OCI-LY1 (cell line): ENCODE measurements around the gene HOMER2.

Experiments used
- H2AFZ ChIP-seq: fragments of 200-600 bp; sonication (generic), shearing (Covaris generic); 2 replicates; pipeline ENCODE4 v1.6.0; 2014; ENCODE audit warnings: antibody characterized with exemption, mild to moderate bottlenecking, low read length
- H3F3A ChIP-seq: fragments of 200-600 bp; sonication (generic), shearing (Covaris generic); 2 replicates; pipeline ENCODE4 v1.6.0; 2014; ENCODE audit warnings: mild to moderate bottlenecking, antibody characterized with exemption, low read length, moderate library complexity; ENCODE audit not compliant: insufficient read depth
- H3K27ac ChIP-seq: fragments of 200-600 bp; sonication (generic); 2 replicates; pipeline ENCODE4 v1.5.1; 2014; ENCODE audit warnings: low read length, mixed run types, mild to moderate bottlenecking, low read depth; ENCODE audit not compliant: poor library complexity, severe bottlenecking
- H3K27me3 ChIP-seq: fragments of 200-600 bp; sonication (generic); 2 replicates; pipeline ENCODE4 v1.6.0; 2014; ENCODE audit warnings: antibody characterized with exemption, mild to moderate bottlenecking, low read length, moderate library complexity; ENCODE audit not compliant: insufficient read depth
- H3K36me3 ChIP-seq: fragments of 200-600 bp; sonication (generic); 2 replicates; pipeline ENCODE4 v1.6.1; 2014; ENCODE audit warnings: mild to moderate bottlenecking, antibody characterized with exemption, low read length, moderate library complexity, mixed read lengths; ENCODE audit not compliant: insufficient read depth
- H3K4me1 ChIP-seq: fragments of 200-600 bp; sonication (generic); 2 replicates; pipeline ENCODE4 v1.5.1; 2014; ENCODE audit warnings: mild to moderate bottlenecking, low read length, moderate library complexity; ENCODE audit not compliant: insufficient read depth, severe bottlenecking
- H3K4me2 ChIP-seq: fragments of 200-600 bp; sonication (generic), shearing (Covaris generic); 2 replicates; pipeline ENCODE4 v1.6.1; 2014; ENCODE audit warnings: low read length
- H3K4me3 ChIP-seq: fragments of 200-600 bp; sonication (generic); 2 replicates; pipeline ENCODE4 v1.5.1; 2014; ENCODE audit warnings: low read length, low read depth, mild to moderate bottlenecking, mixed read lengths; ENCODE audit not compliant: poor library complexity, severe bottlenecking
- H3K79me2 ChIP-seq: fragments of 200-600 bp; shearing (Covaris generic); 2 replicates; pipeline ENCODE4 v1.6.1; 2016; ENCODE audit warnings: mixed run types, low read length, mixed read lengths; ENCODE audit not compliant: insufficient read depth
- H3K9ac ChIP-seq: fragments of 200-600 bp; sonication (generic), shearing (Covaris generic); 2 replicates; pipeline ENCODE4 v1.6.1; 2014; ENCODE audit warnings: mild to moderate bottlenecking, low read length, mixed read lengths
- H3K9me2 ChIP-seq: fragments of 200-600 bp; sonication (generic), shearing (Covaris generic); 2 replicates; pipeline ENCODE4 v1.6.1; 2014; ENCODE audit warnings: low read depth, mild to moderate bottlenecking, low read length, mixed read lengths
- H3K9me3 ChIP-seq: fragments of 200-600 bp; shearing (Covaris generic); 2 replicates; pipeline ENCODE4 v1.6.1; 2014; ENCODE audit warnings: low read length, mixed read lengths
- H4K20me1 ChIP-seq: fragments of 200-600 bp; sonication (generic), shearing (Covaris generic); 2 replicates; pipeline ENCODE4 v1.6.0; 2016; ENCODE audit warnings: mild to moderate bottlenecking, low read length; ENCODE audit not compliant: insufficient read depth
- EZH2 ChIP-seq: fragments of 200-600 bp; sonication (generic), shearing (Covaris generic); IDR thresholded peaks from 2 replicates; pipeline ENCODE4 v1.8.0; 2017; ENCODE audit warnings: borderline replicate concordance, mixed run types, mild to moderate bottlenecking, antibody characterized with exemption, low read length, moderate library complexity, mixed read lengths
- TF ChIP-seq, protein P1 (sequence below): fragments of 200-600 bp; sonication (generic), shearing (Covaris generic); IDR thresholded peaks from 2 replicates; pipeline ENCODE4 v1.5.1; 2017; ENCODE audit warnings: mild to moderate bottlenecking, antibody characterized with exemption, low read length, moderate library complexity, mixed read lengths

Gene HOMER2

DNA sequence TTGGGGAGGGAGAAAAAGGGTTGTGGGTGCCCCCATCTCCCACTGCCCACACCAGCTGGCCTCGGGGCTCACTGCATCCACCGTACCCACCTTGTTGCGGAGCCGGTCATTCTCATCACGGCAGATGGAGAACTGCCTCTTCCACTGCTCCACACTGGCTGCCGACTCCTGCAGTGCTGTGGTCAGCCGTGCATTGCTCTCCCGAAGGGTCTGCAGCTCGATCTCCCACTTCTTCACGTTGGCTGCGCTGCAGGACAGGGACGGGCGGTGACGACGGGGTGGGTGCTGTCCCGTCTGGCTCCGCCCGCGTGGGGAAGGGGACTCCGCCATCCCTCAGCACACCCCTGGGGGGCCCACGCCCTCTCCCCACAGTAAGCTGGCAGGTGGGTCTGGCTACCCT lies 98.0 kb downstream of the HOMER2 start:
- H3F3A ChIP-seq: no peaks in the 10 kb centered on the region
- H4K20me1 ChIP-seq: no peaks in the 10 kb centered on the region
- no peak overlapping the region for H3K9ac ChIP-seq
- H3K79me2 ChIP-seq: no peaks in the 10 kb centered on the region
- H3K4me1 ChIP-seq: peaks cover 48% of the 10 kb centered on the region
- no peak overlapping the region for H2AFZ ChIP-seq
- no peak for TF ChIP-seq EZH2
- TF ChIP-seq, protein P1, sequence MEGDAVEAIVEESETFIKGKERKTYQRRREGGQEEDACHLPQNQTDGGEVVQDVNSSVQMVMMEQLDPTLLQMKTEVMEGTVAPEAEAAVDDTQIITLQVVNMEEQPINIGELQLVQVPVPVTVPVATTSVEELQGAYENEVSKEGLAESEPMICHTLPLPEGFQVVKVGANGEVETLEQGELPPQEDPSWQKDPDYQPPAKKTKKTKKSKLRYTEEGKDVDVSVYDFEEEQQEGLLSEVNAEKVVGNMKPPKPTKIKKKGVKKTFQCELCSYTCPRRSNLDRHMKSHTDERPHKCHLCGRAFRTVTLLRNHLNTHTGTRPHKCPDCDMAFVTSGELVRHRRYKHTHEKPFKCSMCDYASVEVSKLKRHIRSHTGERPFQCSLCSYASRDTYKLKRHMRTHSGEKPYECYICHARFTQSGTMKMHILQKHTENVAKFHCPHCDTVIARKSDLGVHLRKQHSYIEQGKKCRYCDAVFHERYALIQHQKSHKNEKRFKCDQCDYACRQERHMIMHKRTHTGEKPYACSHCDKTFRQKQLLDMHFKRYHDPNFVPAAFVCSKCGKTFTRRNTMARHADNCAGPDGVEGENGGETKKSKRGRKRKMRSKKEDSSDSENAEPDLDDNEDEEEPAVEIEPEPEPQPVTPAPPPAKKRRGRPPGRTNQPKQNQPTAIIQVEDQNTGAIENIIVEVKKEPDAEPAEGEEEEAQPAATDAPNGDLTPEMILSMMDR: no peak
- no peak overlapping the region for H3K4me3 ChIP-seq
- H3K4me2 ChIP-seq: no peak overlapping the region
- no peaks in the 10 kb centered on the region for H3K9me3 ChIP-seq
- no peak overlapping the region for H3K27ac ChIP-seq
- no peaks in the 10 kb centered on the region for H3K9me2 ChIP-seq
- no peaks in the 10 kb centered on the region for H3K36me3 ChIP-seq
- H3K27me3 ChIP-seq: no peaks in the 10 kb centered on the region

DNA sequence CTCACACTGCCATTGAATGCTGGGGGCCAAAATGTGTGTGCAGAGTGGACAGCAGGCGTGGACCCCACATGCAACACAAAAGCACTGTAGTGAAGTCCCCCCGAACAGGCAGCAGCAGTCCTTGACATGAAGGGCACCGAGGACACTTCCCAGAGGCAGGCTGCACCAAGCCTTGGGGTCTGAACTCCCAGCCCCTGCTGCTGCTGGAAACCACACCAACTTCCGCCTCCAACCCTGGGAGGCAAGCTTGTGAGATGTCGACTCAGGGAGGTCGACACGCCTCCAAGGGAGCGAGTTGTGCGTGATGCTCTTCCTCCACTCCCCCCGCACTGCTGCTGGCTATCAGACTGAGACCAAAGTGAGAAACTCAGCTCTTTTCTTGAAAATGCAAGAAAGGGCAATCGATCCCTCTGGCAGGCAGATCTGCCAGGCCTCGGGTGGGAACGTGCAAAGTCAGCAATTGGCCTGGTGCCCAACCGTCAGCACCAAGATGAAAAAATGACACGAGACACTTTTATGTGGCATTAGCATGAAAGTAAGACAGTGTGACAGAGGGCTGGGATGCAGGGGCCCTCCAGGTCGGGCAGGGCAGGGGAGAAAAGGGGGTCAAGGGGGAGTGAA lies 99.5 kb downstream of the HOMER2 start:
- Histone ChIP-seq H3K9me3 (no peaks in the 10 kb centered on the region), H3K36me3 (no peaks in the 10 kb centered on the region), H2AFZ (no peak overlapping the region), H3K9me2 (no peaks in the 10 kb centered on the region), H3K27me3 (no peaks in the 10 kb centered on the region), H3K9ac (no peak overlapping the region), H3F3A (no peaks in the 10 kb centered on the region), H3K79me2 (no peaks in the 10 kb centered on the region), H4K20me1 (no peaks in the 10 kb centered on the region), H3K4me1 (peaks cover 63% of the 10 kb centered on the region), H3K27ac (no peak overlapping the region), H3K4me3 (no peak overlapping the region), H3K4me2 (no peak overlapping the region; the same call in 1 of the 2 replicates)
- TF ChIP-seq, protein P1: no peak
- TF ChIP-seq EZH2: no peak

DNA sequence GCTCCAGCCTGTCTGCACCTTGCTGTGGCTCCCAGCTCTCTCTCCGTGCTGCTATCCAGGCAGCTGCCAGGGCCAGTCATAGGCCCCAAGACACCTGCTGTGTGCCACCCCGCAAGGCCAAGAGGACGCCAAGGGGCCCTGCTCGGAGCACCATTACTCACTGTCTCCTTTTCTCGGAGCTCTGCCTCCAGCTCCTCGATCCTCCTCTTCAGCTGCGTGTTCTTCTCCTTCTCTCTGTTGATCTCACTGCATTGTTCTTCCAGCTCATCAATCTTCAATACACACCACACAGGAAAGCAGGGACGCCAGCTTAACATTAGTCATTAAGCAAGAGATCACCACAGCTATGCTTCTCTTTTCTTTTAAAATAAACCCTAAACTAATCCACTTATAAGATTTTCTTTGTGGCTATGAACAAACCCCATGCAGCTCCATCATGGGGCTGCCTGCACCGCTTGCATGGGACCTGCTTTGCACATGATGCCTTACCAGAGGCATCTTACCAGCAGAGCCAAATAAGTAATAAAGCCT lies 100.5 kb downstream of the HOMER2 start:
- no peaks in the 10 kb centered on the region for H3K9me2 ChIP-seq
- no peaks in the 10 kb centered on the region for H3F3A ChIP-seq
- peak overlapping the region; percentile 91 for H3K27ac ChIP-seq
- H3K36me3 ChIP-seq: no peaks in the 10 kb centered on the region
- H3K4me1 ChIP-seq: peaks cover 72% of the 10 kb centered on the region
- no peaks in the 10 kb centered on the region for H4K20me1 ChIP-seq
- no peak overlapping the region for H2AFZ ChIP-seq
- no peak overlapping the region for H3K9ac ChIP-seq
- no peaks in the 10 kb centered on the region for H3K9me3 ChIP-seq
- H3K4me2 ChIP-seq: no peak overlapping the region
- H3K27me3 ChIP-seq: no peaks in the 10 kb centered on the region
- TF ChIP-seq EZH2: no peak
- TF ChIP-seq, protein P1: no peak
- H3K79me2 ChIP-seq: no peaks in the 10 kb centered on the region
- H3K4me3 ChIP-seq: no peak overlapping the region
